C4-2B (cell line): ENCODE measurements around the gene BEX2.

Experiments used
- CTCF ChIP-seq: fragments of 450-650 bp; conservative IDR thresholded peaks from 2 replicates; pipeline ENCODE4 v1.5.1; 2017; ENCODE audit warnings: mild to moderate bottlenecking
- ZFX ChIP-seq: fragments of 450-650 bp; IDR thresholded peaks from 2 replicates; pipeline ENCODE4 v1.6.1; 2017

- TF ChIP-seq CTCF (no peak), ZFX (no peak)
These were observed 37.0 kb upstream of the BEX2 start for GRCh38 chrX:103347682-103348397.
